WERI-Rb-1 (cell line): Measurements from ENCODE around the gene CEP126.
"Not testable (repeated sequence)": the region's sequence is repeated elsewhere in the genome, so short reads cannot be mapped to it uniquely, and the experiment has no call there.

ENCODE experiments used
- DNase-seq: peaks from one replicate; pipeline ENCODE4 v3.0.0-alpha.2; 2020
- H3K27ac ChIP-seq: fragments of 250-450 bp; sonication (Bioruptor Pico); 2 replicates; pipeline ENCODE4 v1.5.1; 2020; ENCODE audit warnings: mild to moderate bottlenecking, moderate library complexity
- H3K27me3 ChIP-seq: fragments of 250-450 bp; sonication (Bioruptor Pico); 2 replicates; pipeline ENCODE4 v1.5.1; 2021; ENCODE audit warnings: mild to moderate bottlenecking, low read depth, moderate library complexity; ENCODE audit not compliant: insufficient read depth, severe bottlenecking
- H3K36me3 ChIP-seq: fragments of 250-450 bp; sonication (Bioruptor Pico); 2 replicates; pipeline ENCODE4 v1.5.1; 2020; ENCODE audit warnings: mild to moderate bottlenecking, moderate library complexity
- H3K4me3 ChIP-seq: 2 replicates; pipeline ENCODE4 v1.5.1; 2011; ENCODE audit warnings: low read depth, mild to moderate bottlenecking, control low read depth, low read length
- H3K9me3 ChIP-seq: fragments of 250-450 bp; sonication (Bioruptor Pico); 2 replicates; pipeline ENCODE4 v1.5.1; 2021; ENCODE audit warnings: mild to moderate bottlenecking, moderate library complexity; ENCODE audit not compliant: severe bottlenecking
- TF ChIP-seq, protein P1 (sequence below): IDR thresholded peaks from 2 replicates; pipeline ENCODE4 v1.5.1; 2011; ENCODE audit warnings: low read depth, mild to moderate bottlenecking, control low read depth, inconsistent platforms, low read length

Gene CEP126

GRCh38 chr11:101987370-101987769 lies 72.6 kb downstream of the CEP126 start:
- DNase-seq: no peak
- no peaks in the 10 kb centered on the region for H3K36me3 ChIP-seq
- H3K4me3 ChIP-seq: no peak overlapping the region
- no peaks in the 10 kb centered on the region for H3K9me3 ChIP-seq
- H3K27me3 ChIP-seq: no peaks in the 10 kb centered on the region
- H3K27ac ChIP-seq: no peak overlapping the region
- TF ChIP-seq, protein P1, sequence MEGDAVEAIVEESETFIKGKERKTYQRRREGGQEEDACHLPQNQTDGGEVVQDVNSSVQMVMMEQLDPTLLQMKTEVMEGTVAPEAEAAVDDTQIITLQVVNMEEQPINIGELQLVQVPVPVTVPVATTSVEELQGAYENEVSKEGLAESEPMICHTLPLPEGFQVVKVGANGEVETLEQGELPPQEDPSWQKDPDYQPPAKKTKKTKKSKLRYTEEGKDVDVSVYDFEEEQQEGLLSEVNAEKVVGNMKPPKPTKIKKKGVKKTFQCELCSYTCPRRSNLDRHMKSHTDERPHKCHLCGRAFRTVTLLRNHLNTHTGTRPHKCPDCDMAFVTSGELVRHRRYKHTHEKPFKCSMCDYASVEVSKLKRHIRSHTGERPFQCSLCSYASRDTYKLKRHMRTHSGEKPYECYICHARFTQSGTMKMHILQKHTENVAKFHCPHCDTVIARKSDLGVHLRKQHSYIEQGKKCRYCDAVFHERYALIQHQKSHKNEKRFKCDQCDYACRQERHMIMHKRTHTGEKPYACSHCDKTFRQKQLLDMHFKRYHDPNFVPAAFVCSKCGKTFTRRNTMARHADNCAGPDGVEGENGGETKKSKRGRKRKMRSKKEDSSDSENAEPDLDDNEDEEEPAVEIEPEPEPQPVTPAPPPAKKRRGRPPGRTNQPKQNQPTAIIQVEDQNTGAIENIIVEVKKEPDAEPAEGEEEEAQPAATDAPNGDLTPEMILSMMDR: no peak

DNA sequence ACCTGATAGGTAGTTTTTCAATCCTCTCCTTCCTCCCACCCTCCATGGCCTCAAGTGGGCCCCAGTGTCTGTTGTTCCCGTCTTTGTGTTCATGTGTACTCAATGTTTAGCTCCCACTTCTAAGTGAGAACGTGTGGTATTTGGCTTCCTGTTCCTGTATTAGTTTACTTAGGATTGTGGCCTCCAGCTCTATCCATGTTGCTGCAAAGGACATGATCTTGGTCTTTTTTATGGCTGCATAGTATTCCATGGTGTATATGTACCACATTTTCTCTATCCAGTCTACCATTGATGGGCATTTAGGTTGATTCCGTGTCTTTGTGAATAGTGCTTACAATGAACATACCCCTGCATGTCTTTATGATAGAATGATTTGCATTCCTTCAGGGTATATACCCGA lies 78.4 kb downstream of the CEP126 start:
- no peak overlapping the region for H3K4me3 ChIP-seq
- no peaks in the 10 kb centered on the region for H3K27me3 ChIP-seq
- TF ChIP-seq, protein P1: no peak
- DNase-seq: no peak
- no peaks in the 10 kb centered on the region for H3K9me3 ChIP-seq
- no peaks in the 10 kb centered on the region for H3K36me3 ChIP-seq
- H3K27ac ChIP-seq: no peak overlapping the region

DNA sequence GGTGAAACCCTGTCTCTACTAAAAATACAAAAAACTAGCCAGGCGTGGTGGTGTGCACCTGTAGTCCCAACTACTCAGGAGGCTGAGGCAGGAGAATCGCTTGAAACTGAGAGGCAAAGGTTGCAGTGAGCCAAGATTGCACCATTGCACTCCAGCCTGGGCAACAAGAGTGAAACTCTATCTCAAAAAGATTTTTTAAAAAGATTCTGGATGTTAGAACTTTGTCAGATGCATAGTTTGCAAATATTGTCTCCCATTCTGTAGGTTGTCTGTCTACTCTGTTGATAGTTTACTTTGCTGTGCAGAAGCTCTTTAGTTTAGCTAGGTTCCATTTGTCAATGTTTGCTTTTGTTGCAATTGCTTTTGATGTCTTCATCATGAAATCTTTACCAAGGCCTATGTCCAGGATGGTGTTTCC lies 79.3 kb downstream of the CEP126 start:
- H3K36me3 ChIP-seq, H3K4me3 ChIP-seq, H3K27me3 ChIP-seq, DNase-seq, H3K27ac ChIP-seq, H3K9me3 ChIP-seq: not testable (repeated sequence)

GRCh38 chr11:101996111-101996510 lies 81.3 kb downstream of the CEP126 start:
- H3K36me3 ChIP-seq: no peaks in the 10 kb centered on the region
- TF ChIP-seq, protein P1: no peak
- no peak overlapping the region for H3K4me3 ChIP-seq
- H3K9me3 ChIP-seq: no peaks in the 10 kb centered on the region
- DNase-seq: no peak
- H3K27me3 ChIP-seq: no peaks in the 10 kb centered on the region
- no peak overlapping the region for H3K27ac ChIP-seq

DNA sequence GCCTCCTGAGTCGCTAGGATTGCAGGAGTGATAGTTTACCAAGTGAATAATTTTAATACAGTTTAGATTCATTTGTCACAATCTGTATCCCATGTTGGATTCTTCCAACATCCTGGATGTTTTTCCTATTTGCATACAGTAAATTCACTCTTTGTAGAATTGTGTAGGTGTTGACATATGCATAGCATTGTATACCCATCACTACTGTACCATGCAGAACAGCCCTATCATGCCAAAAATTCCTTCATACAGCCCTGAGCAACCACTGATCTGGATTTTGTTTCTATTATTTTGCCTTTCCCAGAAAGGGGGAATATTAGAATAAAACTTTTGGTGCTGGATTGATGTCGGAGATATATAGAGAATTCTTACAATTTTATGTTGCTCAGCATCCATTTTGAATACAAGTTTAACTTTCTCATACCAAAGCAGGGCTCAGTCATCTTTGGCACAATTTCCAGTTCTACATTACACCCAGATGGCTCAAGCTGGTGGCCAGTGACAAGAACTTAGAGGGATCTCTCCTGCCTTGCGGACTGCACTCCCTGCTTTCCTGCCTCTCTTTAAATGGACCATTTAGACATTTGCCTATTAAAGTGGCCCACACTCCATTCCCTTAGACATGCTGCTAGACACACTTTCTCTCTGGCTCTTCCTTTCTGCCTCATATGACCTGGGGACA lies 87.0 kb downstream of the CEP126 start:
- H3K36me3 ChIP-seq: no peaks in the 10 kb centered on the region
- TF ChIP-seq, protein P1: no peak
- DNase-seq: no peak

GRCh38 chr11:102004220-102004619 lies 89.4 kb downstream of the CEP126 start:
- no peak for DNase-seq
- TF ChIP-seq, protein P1: no peak

More for the DNA sequence above, 87.0 kb downstream of the CEP126 start:
- no peaks in the 10 kb centered on the region for H3K27me3 ChIP-seq
- no peak overlapping the region for H3K27ac ChIP-seq
- no peak overlapping the region for H3K4me3 ChIP-seq
- H3K9me3 ChIP-seq: no peaks in the 10 kb centered on the region

More at GRCh38 chr11:102004220-102004619, 89.4 kb downstream of the CEP126 start:
- no peaks in the 10 kb centered on the region for H3K27me3 ChIP-seq
- H3K9me3 ChIP-seq: no peaks in the 10 kb centered on the region
- no peak overlapping the region for H3K4me3 ChIP-seq
- H3K36me3 ChIP-seq: no peaks in the 10 kb centered on the region
- no peak overlapping the region for H3K27ac ChIP-seq
